Femur (tissue), 1 donor: ENCODE measurements around the gene EDIL3.

Experiments used
- DNase-seq: peaks from one replicate; pipeline ENCODE4 v3.0.0-alpha.2; 2017

EDIL3 gene

DNA sequence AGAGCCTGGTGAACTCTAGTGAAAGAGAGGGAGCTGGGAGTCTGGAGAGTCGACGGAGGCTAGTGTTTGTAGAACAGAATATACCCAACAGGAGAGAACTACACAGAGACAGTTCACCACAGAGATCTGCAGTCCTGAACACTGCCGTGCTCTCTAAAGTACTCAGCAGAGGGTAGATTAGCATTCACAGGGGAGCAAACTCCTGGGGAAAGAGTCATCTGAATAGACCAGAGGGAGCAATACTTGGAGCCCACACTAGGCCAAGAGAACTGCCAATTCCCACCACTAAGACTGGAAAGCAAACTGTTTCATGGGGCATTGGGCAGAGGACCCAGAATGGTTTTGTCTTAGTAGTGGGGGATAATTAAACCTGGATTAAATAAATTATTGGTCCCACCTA is 235.6 kb downstream of the EDIL3 start:
- no peak for DNase-seq

DNA sequence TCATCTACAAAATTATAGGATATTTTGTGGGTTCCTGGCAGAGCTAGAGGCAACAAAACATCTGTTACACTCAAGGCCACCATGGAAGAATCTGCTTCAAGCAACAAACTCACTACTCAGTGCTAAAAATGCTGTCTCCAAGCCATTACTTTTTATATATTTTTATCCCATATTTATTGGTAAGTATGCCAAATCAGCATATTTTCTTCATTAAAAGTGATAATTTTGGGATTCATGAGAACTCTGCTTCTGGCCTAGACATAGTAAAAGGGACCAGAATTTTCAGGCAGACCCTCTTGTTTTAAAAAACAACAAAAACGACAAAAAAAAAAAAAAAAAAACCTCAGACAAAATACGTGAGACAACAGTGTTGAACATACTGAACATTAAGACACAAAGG is 236.0 kb downstream of the EDIL3 start:
- DNase-seq, result no peak

DNA sequence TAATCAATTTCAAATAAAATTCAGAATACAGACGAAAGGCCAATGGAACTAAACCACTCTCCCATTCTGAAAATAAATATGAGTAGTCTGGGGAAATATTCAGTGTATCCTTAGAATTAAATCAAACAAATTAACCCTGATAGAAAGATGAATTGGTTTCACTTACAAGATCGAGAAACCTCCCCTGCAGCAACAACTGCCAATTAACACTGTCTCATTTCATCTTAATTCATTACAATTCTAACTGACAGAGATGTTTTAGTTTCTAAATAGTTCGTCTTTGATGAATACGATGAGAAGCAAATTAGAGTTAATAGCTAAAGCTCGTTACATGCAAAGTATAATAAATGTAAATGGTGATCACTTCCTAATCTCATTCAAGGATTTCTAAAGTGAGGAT is 247.1 kb downstream of the EDIL3 start:
- no peak for DNase-seq

DNA sequence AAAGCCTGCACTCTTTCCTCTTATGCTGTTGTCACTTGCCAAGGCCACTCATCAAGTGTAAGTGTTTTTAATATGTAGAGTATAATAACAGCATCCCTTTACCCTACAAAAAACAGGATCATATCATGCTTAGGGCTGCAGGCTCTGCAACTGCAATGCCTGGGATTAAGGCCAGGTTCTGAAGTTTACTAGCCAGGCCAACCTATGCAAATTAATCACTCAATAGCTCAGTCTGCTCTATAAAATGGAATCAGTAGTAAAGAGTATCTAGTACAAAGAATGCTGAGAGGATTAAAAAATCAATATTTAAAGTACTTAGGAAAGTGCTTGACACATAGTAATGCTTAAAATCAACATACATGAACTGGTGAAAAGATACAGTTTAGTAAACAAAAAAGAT is 253.3 kb downstream of the EDIL3 start:
- DNase-seq, result no peak

DNA sequence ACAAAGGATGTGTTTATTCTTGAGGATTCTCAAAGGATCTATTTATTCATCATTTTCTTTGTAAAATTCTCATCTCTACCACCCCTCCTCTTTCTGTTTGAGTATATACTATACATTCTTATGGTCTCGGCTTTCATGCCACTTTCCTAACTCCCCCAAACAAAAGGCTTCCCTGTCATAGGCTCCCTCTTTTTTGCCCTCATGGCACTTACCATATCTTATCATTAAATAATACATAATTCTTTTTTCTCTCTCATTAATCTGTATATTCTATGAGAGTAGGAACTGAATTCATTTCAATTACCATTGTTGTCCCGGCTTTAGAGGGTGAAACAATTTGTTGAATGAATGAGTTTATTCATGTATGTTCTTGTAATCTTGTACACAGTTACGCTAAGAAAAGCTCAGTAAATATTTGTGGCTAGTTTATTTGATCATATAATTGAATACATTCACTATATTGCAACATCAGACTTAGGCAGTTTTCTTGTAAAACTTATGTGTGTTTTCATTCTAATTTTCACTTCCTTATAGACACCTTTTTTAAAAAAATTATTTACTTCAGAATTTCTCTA is 254.6 kb downstream of the EDIL3 start:
- DNase-seq, result no peak

DNA sequence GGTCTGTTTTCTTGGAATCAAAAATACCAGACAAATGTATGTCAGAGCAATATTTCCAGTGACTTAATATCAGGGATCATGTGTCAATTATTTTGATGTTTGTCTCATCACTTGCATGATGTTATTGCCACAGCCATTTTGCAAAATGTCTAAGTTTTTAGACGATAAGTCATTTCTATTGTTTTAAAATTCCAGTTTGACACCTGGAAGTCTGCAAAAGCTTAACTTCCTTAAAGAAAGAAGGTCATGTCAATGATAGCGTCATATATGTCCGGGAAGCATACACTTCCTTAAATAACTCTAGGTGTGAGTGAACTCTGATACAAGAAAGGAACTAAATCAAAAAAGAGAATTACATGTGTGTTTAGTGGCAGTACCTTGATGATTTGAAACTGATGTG is 259.5 kb downstream of the EDIL3 start:
- no peak for DNase-seq

DNA sequence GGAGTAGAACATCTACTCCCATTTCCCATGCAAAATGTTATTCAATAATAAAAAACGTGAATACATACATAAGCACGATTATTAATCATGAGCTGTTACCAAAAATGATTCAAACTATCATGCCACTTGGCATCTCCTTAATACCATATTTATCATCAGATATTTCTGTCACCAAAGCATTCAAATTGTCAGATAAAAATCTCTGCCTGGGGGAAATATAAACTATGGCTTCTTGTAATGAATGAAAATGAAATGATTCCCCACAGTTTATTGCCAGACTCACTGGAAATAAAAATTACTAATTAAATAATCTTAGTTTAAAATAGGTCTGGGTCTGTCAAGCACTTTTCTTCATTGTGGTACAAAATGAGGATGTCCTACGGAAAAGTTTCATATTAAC is 265.4 kb downstream of the EDIL3 start:
- DNase-seq, result no peak

DNA sequence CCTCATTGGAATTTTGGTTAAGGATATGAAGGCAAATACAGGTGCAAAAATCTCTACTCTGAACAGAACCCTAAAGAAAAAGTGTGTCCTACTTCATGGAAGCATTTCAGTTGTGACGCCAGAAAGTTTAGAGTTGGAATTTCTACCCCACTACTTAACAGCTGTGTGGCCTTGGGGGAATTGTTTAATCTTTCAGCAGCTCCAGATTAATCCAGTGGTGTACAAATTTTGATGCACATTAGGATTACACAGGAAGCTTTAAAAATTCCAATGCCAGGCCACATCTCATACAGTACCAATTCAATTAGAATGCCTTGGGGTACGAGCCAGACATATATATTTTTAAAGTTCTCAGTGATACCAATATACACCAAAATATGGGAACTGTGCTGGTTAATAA is 266.1 kb downstream of the EDIL3 start:
- DNase-seq, result no peak

DNA sequence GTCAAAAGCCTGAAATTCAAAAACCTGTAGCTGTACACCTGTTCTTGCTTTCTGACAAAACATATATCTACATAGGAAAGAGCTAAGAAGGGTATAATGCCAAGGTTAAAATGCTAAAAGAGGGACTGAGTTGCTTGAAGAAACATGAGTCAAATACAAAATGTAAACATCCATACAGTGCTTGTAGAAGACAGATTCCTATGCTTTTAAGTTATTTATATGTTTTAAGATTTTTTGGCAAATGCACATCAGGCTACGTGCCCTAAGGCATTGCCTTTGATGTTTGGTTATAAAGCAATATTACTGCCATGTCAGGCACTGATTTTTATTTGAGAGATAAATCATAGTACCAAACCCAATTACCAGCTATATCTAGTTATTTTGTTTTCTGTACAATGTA is 269.0 kb downstream of the EDIL3 start:
- no peak for DNase-seq

DNA sequence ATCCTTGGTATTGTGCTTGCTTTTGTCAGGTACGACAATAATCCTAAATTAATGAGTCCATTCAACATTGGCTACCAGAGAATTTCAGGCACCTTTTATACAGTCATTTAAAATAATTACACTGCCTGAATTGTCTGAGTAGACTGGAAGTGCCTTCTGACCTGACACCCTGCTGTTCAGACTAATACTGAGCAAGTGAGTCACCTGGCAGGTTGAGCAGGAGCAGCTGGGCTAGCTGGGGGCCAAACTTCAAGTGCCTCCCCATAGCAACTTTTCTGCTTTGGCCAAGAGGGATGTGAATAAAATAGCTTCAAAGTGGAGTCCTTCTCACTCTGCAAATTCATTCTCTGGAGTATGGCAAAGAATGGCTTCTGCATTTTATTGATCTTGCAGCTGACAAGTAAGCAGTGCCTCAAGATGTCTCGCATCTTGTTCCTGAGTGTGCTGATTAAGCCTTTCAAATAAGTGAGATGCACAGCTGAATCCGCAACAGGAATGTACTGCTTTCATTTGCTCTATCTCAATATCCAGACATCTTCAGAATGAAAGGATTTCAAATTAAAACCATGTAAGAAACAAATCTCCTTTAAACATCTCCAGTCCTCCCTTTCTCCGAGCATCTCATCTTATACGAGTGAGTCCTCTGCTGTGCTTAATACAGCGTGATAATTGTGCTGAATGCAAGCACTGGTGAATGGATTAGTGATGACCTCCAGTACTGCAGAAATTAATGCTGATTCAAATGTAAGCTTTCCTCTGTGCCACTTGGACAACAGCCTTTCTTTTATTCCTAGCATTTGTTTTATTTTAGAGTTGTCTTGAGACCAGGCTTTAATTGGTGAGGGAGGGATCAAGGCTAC is 271.2 kb downstream of the EDIL3 start:
- DNase-seq, result no peak

DNA sequence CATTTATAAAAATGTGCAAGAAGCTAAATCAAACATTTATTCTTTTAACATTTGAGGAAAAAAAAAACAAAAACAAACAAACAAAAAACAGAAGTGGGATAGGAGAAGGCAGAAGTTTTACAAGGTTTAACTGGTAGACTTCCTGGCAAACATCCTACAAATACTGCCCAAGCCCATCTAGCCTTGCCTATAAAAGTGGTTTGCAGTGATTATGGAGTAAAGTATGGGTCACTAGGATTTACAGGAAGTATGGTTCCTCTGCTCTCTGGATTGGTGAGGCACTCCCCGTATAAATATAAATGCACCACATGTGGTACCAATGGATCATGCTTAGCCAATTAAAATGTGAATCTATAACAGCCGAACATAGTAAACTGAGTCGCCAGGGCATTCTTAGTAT is 291.9 kb downstream of the EDIL3 start:
- DNase-seq, result no peak

DNA sequence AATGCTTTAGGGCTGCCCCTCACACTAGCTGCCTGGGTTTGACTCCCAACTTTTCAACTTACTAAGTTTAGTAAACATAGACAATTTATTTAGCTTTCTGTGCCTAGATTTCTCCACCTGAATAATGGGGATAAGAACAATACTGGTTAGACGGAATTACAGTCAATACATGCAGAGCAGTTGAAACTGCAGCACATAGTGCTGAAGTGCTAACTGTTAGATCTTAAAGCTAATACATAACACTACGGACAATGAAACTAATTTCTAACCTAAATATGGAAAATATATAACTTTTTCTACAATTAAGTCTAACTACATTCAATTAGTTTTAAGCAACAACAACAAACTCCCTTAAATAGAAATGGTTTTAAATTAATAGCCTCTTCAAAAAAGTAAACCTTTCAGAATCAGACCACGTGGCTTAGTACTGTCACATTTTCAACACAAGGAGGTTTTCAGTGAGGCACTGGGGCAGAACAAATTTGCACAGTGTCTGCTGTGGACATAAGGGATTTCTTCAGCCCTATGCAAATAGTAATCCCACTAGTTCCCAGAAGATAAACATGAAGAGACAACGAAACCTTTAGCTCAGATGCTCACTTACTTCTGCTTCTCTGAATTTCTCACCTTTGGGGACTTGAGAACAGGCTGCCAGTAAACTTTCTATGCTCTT is 293.4 kb downstream of the EDIL3 start:
- no peak for DNase-seq

DNA sequence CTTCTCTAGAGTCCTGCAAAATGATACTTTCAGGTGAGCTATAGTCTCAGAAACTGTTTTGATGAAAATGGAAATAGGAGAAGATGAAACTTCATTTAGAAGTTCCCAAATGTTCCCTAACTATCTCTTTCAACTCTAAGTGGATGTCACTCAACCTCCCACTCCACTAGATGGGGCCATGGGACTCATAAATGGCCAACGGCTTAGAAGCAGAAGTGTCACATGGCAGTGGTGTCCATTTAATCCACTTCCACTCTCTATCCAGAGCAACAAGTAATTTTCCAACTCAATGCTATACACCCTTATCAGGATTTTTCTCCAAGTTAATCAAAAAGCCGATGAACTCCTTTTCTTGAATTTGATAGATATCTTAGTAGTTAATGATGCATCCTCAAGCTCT is 295.7 kb downstream of the EDIL3 start:
- DNase-seq, result no peak

DNA sequence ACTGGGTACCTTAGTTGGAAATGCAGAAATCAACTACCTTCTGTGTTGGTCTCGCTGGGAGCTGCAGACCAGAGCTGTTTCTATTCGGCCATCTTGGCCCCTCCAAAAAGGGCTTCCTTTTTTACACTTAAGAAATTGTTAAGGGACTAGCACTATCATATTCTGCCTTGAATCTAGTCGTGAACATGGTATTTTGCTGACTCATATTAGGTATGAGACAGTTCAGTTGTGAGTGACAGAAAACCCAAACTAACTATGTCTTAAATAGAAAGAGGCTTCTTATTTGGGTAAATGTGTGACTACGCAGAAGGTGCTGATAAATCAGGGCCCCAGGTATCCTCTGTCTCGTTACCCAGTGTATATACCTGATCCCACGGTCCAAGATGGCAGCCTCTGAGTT is 298.2 kb downstream of the EDIL3 start:
- no peak for DNase-seq

DNA sequence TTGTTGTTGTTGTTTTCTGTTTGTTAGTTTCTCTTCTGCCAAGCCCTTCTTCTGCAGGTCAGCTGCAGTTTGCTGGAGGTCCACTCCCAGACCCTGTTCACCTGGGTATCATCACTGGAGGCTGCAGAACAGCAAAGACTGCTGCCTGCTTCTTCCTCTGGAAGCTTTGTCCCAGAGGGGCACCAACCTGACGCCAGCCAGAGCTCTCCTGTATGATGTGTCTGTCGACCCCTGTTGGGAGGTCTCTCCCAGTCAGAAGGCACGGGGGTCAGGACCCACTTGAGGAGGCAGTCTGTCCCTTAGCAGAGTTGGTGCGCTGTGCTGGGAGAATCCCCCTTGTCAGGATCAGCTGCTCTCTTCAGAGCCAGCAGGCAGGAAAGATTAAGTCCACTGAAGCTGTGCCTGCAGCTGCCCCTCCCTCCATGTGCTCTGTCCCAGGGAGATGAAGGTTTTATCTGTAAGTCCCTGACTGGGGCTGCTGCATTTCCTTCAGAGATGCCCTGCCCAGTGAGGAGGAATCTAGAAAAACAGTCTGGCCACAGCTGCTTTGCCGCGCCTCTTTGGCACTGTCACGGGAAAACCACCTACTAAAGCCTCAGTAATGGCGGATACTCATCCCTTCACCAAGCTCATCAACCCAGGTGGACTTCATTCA is 299.2 kb downstream of the EDIL3 start:
- DNase-seq, result no peak

DNA sequence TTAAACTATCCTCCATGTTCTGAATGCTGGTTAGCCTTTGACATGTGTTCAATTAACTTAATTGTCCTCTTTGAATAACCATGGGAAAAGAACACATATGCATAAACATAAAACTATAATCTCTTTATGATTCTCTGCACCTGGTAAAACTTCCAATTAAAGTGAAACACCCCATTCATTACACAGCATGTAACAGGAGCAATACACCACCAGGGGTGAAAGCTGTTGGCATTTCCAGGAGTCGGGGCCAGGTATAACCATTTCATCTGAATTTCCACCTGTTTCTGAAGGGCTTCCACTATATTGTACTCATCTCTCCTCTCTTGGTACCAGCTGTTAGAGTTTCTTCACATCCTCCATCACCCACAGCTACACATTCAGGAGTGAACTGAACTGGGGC is 303.8 kb downstream of the EDIL3 start:
- no peak for DNase-seq

DNA sequence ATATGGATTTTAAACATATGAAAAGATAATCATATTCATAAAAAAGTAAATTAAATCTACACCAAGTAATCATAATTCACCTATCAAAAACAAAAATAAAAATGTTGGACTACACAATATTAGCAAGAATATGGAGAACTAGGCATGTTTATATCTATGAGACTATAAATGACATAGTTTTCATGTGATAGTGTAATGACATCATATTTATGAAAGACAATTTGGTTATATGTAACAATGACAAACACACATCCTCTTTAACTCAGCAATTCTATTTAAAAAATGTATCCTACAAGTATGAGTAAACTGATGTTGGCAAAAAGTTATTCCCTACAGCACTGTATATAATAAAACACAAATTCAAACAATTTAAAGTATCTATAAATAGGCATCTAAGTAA is 312.3 kb downstream of the EDIL3 start:
- DNase-seq, result no peak

DNA sequence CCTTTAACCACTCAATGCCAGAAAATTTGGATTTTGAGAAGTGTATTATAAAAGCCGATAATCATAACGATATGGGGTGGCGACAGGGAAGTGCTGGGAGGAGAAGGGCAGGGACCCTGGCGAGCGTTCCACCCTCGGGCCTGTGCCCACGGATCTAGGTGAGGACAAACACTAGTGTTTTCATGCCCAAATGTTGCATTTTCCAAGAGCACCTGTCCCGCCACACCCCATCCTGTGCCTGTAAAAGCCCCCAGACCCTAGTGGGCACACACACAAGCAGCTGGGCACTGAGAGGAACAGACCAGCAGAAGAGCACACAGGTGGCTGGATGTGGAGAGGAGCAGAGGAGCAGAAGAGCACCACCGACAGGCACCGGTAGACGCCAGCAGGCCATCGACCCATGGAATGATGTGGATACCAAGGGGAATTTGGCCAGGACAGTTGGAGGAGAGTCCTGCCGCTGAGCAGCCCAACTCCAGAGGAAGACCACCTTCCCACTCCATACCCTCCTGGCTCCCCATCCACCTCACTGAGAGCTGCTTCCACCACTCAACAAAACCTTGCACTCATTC is 315.0 kb downstream of the EDIL3 start:
- no peak for DNase-seq

DNA sequence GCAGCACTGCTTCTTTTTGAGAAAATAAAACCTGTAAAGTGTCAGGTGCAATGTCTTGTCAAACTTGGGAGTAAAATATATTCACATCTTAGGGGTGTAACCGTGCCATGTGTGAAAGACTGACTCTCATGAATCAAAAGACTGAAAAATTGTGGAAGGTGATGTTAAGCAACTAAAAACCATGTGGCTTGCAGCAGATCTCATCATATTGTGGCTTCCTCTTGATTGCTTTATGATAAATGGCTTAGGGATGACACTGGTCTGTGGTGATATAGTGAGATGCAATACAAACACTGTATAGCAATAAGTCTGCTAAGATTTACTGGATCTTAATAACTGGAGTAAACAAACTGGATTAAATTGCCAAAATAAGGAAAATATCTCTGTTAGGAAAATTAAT is 321.6 kb downstream of the EDIL3 start:
- no peak for DNase-seq

DNA sequence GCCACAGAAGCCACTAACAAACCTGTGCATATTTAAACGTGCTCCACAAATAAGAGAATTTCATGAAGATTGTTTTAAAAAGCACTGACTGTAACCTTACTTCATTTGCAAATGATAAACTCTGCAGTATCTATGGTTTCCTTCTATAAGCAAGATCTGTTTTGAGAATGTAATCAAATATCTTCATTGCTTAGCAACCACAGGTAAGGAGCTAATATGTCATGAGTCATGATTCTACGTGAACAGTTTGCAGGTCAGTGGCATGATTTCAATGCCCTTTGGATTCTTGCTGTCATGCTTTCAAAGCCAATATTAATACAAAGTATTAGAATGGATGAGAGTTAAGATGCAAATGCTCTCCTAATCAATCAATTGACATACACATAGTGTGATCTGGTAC is 325.0 kb downstream of the EDIL3 start:
- DNase-seq, result no peak

DNA sequence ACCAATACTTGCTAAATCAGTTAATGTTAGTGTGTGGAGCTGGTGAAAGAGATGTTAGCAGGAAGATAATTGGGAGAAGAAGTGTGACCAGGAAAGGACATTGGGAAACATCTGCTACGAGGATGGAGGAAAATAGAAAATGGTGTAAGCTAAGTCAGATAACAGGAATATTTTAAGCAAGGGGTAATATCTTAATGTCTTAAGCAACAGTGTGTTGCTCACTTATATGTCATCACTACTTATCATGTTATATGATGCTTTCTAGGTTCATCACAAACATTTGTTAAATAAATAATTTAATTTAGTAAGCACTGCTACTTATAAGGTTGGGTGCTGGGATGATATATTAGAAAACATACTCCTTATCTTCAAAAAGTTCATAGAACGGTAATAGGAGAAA is 326.1 kb downstream of the EDIL3 start:
- DNase-seq, result no peak

DNA sequence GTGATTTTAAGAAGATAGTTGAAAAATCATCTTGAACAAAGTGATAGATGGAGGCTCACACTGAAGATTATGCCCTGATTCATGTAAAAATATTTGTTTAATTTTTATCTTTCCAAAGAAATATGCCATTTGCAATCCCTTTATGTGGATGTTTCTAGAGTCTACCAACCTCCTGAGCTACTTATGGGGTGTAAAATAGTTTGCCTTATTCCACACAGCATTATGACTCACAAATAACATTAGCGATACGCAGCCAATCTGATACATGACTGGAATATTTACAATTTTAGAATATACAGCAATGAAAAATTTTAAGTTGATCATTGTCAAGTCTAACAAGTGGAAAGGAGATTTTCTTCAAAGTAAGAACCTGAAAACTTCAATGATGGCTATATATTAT is 327.5 kb downstream of the EDIL3 start:
- DNase-seq, result no peak

DNA sequence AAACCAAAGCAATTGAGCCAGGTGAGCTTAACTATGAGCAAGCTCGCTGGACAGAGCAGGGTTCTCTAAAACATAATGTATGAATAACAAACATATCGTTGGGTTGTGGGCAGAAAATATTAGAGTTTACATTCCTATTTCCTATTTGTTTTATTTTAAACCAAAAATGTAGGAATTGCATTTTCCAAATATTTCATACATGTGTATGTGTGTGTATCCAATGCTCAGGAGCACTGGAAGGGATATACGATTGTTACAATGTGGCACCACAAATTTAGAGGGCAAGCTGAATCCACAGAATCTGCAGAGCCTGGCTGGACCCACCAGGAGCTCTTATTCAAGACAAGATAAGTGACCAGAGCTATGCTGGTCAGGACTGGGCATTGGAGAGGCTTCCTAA is 338.7 kb downstream of the EDIL3 start:
- no peak for DNase-seq

DNA sequence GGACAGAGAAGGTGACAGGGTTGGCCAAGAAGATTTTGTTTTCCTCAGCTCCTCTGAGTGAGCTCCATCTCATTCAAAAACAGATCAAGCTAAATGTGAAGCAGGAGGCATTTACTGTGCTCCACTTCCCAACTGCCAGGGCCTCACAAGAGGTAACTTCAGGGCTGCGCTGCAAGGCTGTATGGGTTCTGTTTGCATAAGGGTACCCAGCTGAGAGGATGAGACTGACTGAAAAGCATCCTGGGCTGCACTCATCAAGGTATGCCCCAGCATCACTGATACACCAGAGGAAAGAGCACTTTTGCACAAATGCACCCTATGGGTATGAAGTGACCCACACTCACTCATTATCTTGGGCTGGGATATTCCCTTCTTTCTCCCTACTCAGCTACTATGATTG is 347.8 kb downstream of the EDIL3 start:
- DNase-seq, result no peak
